SIG-M5 (cell line): Measurements from ENCODE around the gene TTLL8.

Experiments
- DNase-seq: peaks from one replicate; lab custom pipeline; 2025; lab: John Stamatoyannopoulos, UW

TTLL8 gene

GRCh38 chr22:50061824-50062355, 3.8 kb upstream of the TTLL8 start:
- DNase-seq = no peak

- no peak for DNase-seq
Measured at GRCh38 chr22:50061141-50061823, 3.2 kb upstream of the TTLL8 start.

GRCh38 chr22:50060441-50061140, 2.5 kb upstream of the TTLL8 start:
- no peak for DNase-seq

- DNase-seq = no peak
Measured at GRCh38 chr22:50059881-50060262, 1.8 kb upstream of the TTLL8 start.

- no peak for DNase-seq
Measured at GRCh38 chr22:50058906-50059880, 1.1 kb upstream of the TTLL8 start.

GRCh38 chr22:50057278-50058060, 629 bp downstream of the TTLL8 start:
- no peak for DNase-seq

GRCh38 chr22:50056214-50056972, 1.7 kb downstream of the TTLL8 start:
- DNase-seq = no peak

GRCh38 chr22:50053861-50054260, 4.2 kb downstream of the TTLL8 start:
- no peak for DNase-seq

GRCh38 chr22:50051930-50052329, 6.2 kb downstream of the TTLL8 start:
- DNase-seq = no peak

GRCh38 chr22:50049299-50050195, 8.6 kb downstream of the TTLL8 start:
- DNase-seq = no peak

GRCh38 chr22:50048836-50049235, 9.3 kb downstream of the TTLL8 start:
- DNase-seq = no peak

GRCh38 chr22:50048061-50048765, 9.9 kb downstream of the TTLL8 start:
- no peak for DNase-seq

GRCh38 chr22:50047346-50047745, 10.8 kb downstream of the TTLL8 start:
- DNase-seq = no peak

- DNase-seq = no peak
Measured at GRCh38 chr22:50046481-50047245, 11.4 kb downstream of the TTLL8 start.

GRCh38 chr22:50046019-50046415, 12.1 kb downstream of the TTLL8 start:
- no peak for DNase-seq

- no peak for DNase-seq
Measured at GRCh38 chr22:50045211-50046018, 12.7 kb downstream of the TTLL8 start.

- no peak for DNase-seq
Measured at GRCh38 chr22:50044485-50045118, 13.5 kb downstream of the TTLL8 start.
